Activated CD8-positive, alpha-beta T cell treated with anti-CD3 and anti-CD28 coated beads for 36 hours (primary cell): ENCODE data around the gene DNAJC4. TPM values are rescaled to one million over a fixed set of nuclear protein-coding genes. Genes with fewer than 3 reads are reported as not detected.

ENCODE experiments used
- ATAC-seq: fragments of 200-7000 bp; cut with Tn5 transposase; one replicate; pipeline ENCODE4 v1.10.0; 2021; ENCODE audit warnings: mild to moderate bottlenecking, moderate library complexity
- CTCF ChIA-PET: fragments of 350-600 bp; sonication (Branson Sonifier 250); formaldehyde crosslinking; loops from one replicate; lab custom pipeline; 2021; ENCODE audit warnings: antibody characterized with exemption; lab: Charles Lee
- POLR2A ChIA-PET: fragments of 350-600 bp; sonication (Branson Sonifier 250); formaldehyde crosslinking; loops from one replicate; lab custom pipeline; 2021; ENCODE audit warnings: antibody characterized with exemption; lab: Charles Lee
- DNase-seq: peaks from one replicate; pipeline ENCODE4 v3.0.0-alpha.2; 2020
- H3K27ac Mint-ChIP-seq: one replicate; pipeline ENCODE4 v1.8.0; 2021; ENCODE audit warnings: mild to moderate bottlenecking, mixed read lengths
- H3K27me3 Mint-ChIP-seq: one replicate; pipeline ENCODE4 v1.8.0; 2021; ENCODE audit warnings: mixed read lengths
- H3K36me3 Mint-ChIP-seq: one replicate; pipeline ENCODE4 v1.8.0; 2021; ENCODE audit warnings: low read depth, mixed read lengths
- H3K4me1 Mint-ChIP-seq: one replicate; pipeline ENCODE4 v1.8.0; 2021; ENCODE audit warnings: low read depth, mixed read lengths
- H3K4me3 Mint-ChIP-seq: one replicate; pipeline ENCODE4 v1.8.0; 2021; ENCODE audit warnings: mild to moderate bottlenecking, moderate library complexity, mixed read lengths
- H3K9me3 Mint-ChIP-seq: one replicate; pipeline ENCODE4 v1.8.0; 2021; ENCODE audit warnings: mixed read lengths
- CTCF ChIP-seq: fragments of 200-600 bp; IDR thresholded peaks from one replicate; pipeline ENCODE4 v1.8.0; 2022; ENCODE audit warnings: antibody characterized with exemption, mild to moderate bottlenecking
- intact Hi-C: fragments of 100-400 bp; cut with micrococcal nuclease; formaldehyde crosslinking; loops from one replicate; pipeline ENCODE4 v1.10.0; 2022
- total RNA-seq, 2 experiments: library from RNA; stranded (reverse); gene quantifications; one replicate each; pipeline ENCODE4 v1.2.3, GENCODE V29; 2021

The DNAJC4 gene
- total RNA-seq, 2 experiments from 2014 or later, result 25.8 to 26.1 TPM

GRCh38 chr11:64269540-64270220 is 39.3 kb downstream of the DNAJC4 start:
- peak overlapping the region; percentile 95 for H3K27ac Mint-ChIP-seq

GRCh38 chr11:64275031-64275800 is 44.9 kb downstream of the DNAJC4 start:
- intact Hi-C loops, result no loop called here
- Mint-ChIP-seq H3K36me3 (no peaks in the 10 kb centered on the region), H3K4me3 (no peak overlapping the region), H3K27ac (no peak overlapping the region), H3K27me3 (no peaks in the 10 kb centered on the region), H3K4me1 (peaks cover 6% of the 10 kb centered on the region), H3K9me3 (no peaks in the 10 kb centered on the region)
- DNase-seq (no peak), ATAC-seq (no peak)
- no peak for TF ChIP-seq CTCF
- POLR2A ChIA-PET, result interaction anchor here (0.7 to 1.0 kb wide), 3 partner anchors 8 to 78 kb away, joined by 3 to 4 read pairs (median 3); partner anchors contain the start of gene DNAJC4
- CTCF ChIA-PET, result interaction anchor here (0.8 to 2.3 kb wide), 3 partner anchors 26 to 29 kb away, joined by 3 to 10 read pairs (median 4); partner anchors contain the start of gene CATSPERZ

More at GRCh38 chr11:64269540-64270220, 39.3 kb downstream of the DNAJC4 start:
- DNase-seq (peak; percentile 98), ATAC-seq (peak; percentile 73)
- no peak for TF ChIP-seq CTCF
- peak overlapping the region; percentile 96 for H3K4me3 Mint-ChIP-seq
- H3K4me1 Mint-ChIP-seq, result peaks cover 21% of the 10 kb centered on the region
- CTCF ChIA-PET, result interaction anchor here (0.7 to 6.1 kb wide), 8 partner anchors 18 to 65 kb away, joined by 3 to 77 read pairs (median 7); partner anchors contain the start of genes ESRRA, FERMT3, PLCB3 and PRDX5
- H3K36me3 Mint-ChIP-seq, result peaks cover 8% of the 10 kb centered on the region
- POLR2A ChIA-PET, result interaction anchor here (0.6 to 6.6 kb wide), 17 partner anchors 10 to 84 kb away, joined by 3 to 132 read pairs (median 6); partner anchors contain the start of genes BAD, ESRRA, FERMT3 and FKBP2
- intact Hi-C loops, result no loop called here
- no peaks in the 10 kb centered on the region for H3K9me3 Mint-ChIP-seq
- no peaks in the 10 kb centered on the region for H3K27me3 Mint-ChIP-seq

- POLR2A ChIA-PET, result interaction anchor here (0.7 to 1.6 kb wide), 4 partner anchors 9 to 91 kb away, joined by 3 to 6 read pairs (median 3); partner anchors contain the start of genes BAD, DNAJC4 and GPR137
- no peak for TF ChIP-seq CTCF
- CTCF ChIA-PET, result interaction anchor here (1.4 to 2.3 kb wide), 2 partner anchors 25 to 29 kb away, joined by 4 to 10 read pairs; partner anchors contain the start of gene CATSPERZ
- ATAC-seq (no peak), DNase-seq (no peak)
- Mint-ChIP-seq H3K36me3 (no peaks in the 10 kb centered on the region), H3K27me3 (no peaks in the 10 kb centered on the region), H3K4me1 (peaks cover 6% of the 10 kb centered on the region), H3K9me3 (no peaks in the 10 kb centered on the region), H3K4me3 (no peak overlapping the region), H3K27ac (no peak overlapping the region)
- intact Hi-C loops, result no loop called here
Observed at GRCh38 chr11:64275841-64276240, 45.5 kb downstream of the DNAJC4 start.

- Mint-ChIP-seq H3K9me3 (no peaks in the 10 kb centered on the region), H3K27ac (no peak overlapping the region), H3K4me1 (peaks cover 4% of the 10 kb centered on the region), H3K4me3 (no peak overlapping the region), H3K27me3 (no peaks in the 10 kb centered on the region), H3K36me3 (peaks cover 2% of the 10 kb centered on the region)
- ATAC-seq, result no peak
- intact Hi-C loops, result no loop called here
- CTCF ChIA-PET, result interaction anchor here (0.9 to 3.4 kb wide), 6 partner anchors 25 to 72 kb away, joined by 3 to 15 read pairs (median 4); partner anchors contain the start of genes CATSPERZ and PPP1R14B
- POLR2A ChIA-PET, result interaction anchor here (1.1 to 1.6 kb wide), 2 partner anchors 8 to 92 kb away, joined by 3 to 6 read pairs; partner anchors contain the start of genes BAD and GPR137
- TF ChIP-seq CTCF, result no peak
- DNase-seq, result no peak
Observed at GRCh38 chr11:64276653-64277431, 46.5 kb downstream of the DNAJC4 start.
